ENCODE data around the gene SYMPK.

SYMPK gene

GRCh38 chr19:45860359-45861259 is 2.3 kb downstream of the SYMPK start:
- no peak for DNase-seq
- Histone ChIP-seq H3K27me3 (ENCODE audit: insufficient read depth, low read depth, severe bottlenecking) (no peaks in the 10 kb centered on the region), H3K27ac (no peak overlapping the region), H3K4me3 (ENCODE audit: low read depth, low read length) (no peak overlapping the region), H3K9me3 (ENCODE audit: severe bottlenecking) (no peaks in the 10 kb centered on the region), H3K36me3 (peaks cover 25% of the 10 kb centered on the region)
- TF ChIP-seq CTCF (IDR thresholded peaks at IDR 0.05; ENCODE audit: low read depth, low read length), result no peak

- no peak for DNase-seq
- Histone ChIP-seq H3K27ac (no peak overlapping the region), H3K4me3 (ENCODE audit: low read depth, low read length) (no peak overlapping the region), H3K36me3 (peaks cover 59% of the 10 kb centered on the region), H3K9me3 (ENCODE audit: severe bottlenecking) (no peaks in the 10 kb centered on the region), H3K27me3 (ENCODE audit: insufficient read depth, low read depth, severe bottlenecking) (no peaks in the 10 kb centered on the region)
- no peak for TF ChIP-seq CTCF (IDR thresholded peaks at IDR 0.05; ENCODE audit: low read depth, low read length)
These were observed 8.7 kb downstream of the SYMPK start for GRCh38 chr19:45854167-45854778.

GRCh38 chr19:45852983-45853382 is 10.0 kb downstream of the SYMPK start:
- no peak for DNase-seq

GRCh38 chr19:45852145-45852750 is 10.7 kb downstream of the SYMPK start:
- H3K9me3 ChIP-seq (ENCODE audit: severe bottlenecking), result no peaks in the 10 kb centered on the region
- TF ChIP-seq CTCF (IDR thresholded peaks at IDR 0.05; ENCODE audit: low read depth, low read length), result no peak
- peaks cover 70% of the 10 kb centered on the region for H3K36me3 ChIP-seq

More at GRCh38 chr19:45852983-45853382, 10.0 kb downstream of the SYMPK start:
- H3K9me3 ChIP-seq (ENCODE audit: severe bottlenecking), result no peaks in the 10 kb centered on the region
- no peak for TF ChIP-seq CTCF (IDR thresholded peaks at IDR 0.05; ENCODE audit: low read depth, low read length)
- H3K36me3 ChIP-seq, result peaks cover 62% of the 10 kb centered on the region
- no peak overlapping the region for H3K4me3 ChIP-seq (ENCODE audit: low read depth, low read length)
- H3K27ac ChIP-seq, result no peak overlapping the region
- no peaks in the 10 kb centered on the region for H3K27me3 ChIP-seq (ENCODE audit: insufficient read depth, low read depth, severe bottlenecking)

GRCh38 chr19:45848922-45849321 is 14.0 kb downstream of the SYMPK start:
- no peak for TF ChIP-seq CTCF (IDR thresholded peaks at IDR 0.05; ENCODE audit: low read depth, low read length)
- H3K36me3 ChIP-seq, result peaks cover 78% of the 10 kb centered on the region
- DNase-seq, result no peak

More at GRCh38 chr19:45852145-45852750, 10.7 kb downstream of the SYMPK start:
- Histone ChIP-seq H3K27ac (no peak overlapping the region), H3K4me3 (ENCODE audit: low read depth, low read length) (no peak overlapping the region), H3K27me3 (ENCODE audit: insufficient read depth, low read depth, severe bottlenecking) (no peaks in the 10 kb centered on the region)
- no peak for DNase-seq

More at GRCh38 chr19:45848922-45849321, 14.0 kb downstream of the SYMPK start:
- Histone ChIP-seq H3K27me3 (ENCODE audit: insufficient read depth, low read depth, severe bottlenecking) (no peaks in the 10 kb centered on the region), H3K27ac (no peak overlapping the region), H3K9me3 (ENCODE audit: severe bottlenecking) (no peaks in the 10 kb centered on the region), H3K4me3 (ENCODE audit: low read depth, low read length) (no peak overlapping the region)
